ENCODE results near the gene ATP12A. TPM values are rescaled to one million over a fixed set of nuclear protein-coding genes. Genes with fewer than 3 reads are reported as not detected.

ATP12A gene
- total RNA-seq, 1 donor from 2014 or later: not detected

DNA sequence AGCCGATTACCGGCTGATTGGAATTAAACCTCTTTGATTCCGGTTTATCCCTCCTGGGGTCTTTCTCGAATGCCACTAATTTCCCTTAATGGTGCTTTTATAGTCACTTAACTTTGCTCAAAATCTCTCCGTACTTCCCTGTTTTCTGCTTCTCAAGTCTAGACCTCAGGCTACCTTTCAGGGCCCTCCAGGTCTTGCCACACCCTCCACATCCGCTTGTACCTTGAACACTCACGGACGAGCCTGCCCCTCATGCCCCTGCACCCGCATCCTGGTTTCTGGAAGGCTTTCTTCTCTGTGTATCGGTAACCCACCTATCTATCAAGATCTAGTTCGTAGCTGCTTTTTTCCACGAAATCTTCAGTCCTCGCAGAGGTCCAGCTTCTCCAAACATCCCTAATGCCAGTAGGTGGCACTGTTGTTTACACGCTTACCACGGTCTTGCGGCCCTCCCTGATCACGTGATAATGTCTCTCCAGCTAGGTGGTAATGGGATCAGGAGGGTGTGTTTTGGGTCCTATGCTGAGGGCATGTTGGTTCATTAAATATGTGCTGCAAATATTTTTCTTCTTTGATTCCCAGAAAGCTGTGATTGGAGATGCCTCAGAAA, 13.8 kb downstream of the ATP12A start:
- Mint-ChIP-seq H3K4me3 (ENCODE audit: unreplicated experiment) (no peak overlapping the region), H3K9me3 (ENCODE audit: low read depth) (no peaks in the 10 kb centered on the region), H3K4me1 (ENCODE audit: low read depth) (peaks cover 12% of the 10 kb centered on the region), H3K36me3 (ENCODE audit: low read depth) (no peaks in the 10 kb centered on the region), H3K27me3 (ENCODE audit: low read depth) (peaks cover 14% of the 10 kb centered on the region), H3K27ac (ENCODE audit: unreplicated experiment) (no peak overlapping the region)
- TF ChIP-seq, protein P1, sequence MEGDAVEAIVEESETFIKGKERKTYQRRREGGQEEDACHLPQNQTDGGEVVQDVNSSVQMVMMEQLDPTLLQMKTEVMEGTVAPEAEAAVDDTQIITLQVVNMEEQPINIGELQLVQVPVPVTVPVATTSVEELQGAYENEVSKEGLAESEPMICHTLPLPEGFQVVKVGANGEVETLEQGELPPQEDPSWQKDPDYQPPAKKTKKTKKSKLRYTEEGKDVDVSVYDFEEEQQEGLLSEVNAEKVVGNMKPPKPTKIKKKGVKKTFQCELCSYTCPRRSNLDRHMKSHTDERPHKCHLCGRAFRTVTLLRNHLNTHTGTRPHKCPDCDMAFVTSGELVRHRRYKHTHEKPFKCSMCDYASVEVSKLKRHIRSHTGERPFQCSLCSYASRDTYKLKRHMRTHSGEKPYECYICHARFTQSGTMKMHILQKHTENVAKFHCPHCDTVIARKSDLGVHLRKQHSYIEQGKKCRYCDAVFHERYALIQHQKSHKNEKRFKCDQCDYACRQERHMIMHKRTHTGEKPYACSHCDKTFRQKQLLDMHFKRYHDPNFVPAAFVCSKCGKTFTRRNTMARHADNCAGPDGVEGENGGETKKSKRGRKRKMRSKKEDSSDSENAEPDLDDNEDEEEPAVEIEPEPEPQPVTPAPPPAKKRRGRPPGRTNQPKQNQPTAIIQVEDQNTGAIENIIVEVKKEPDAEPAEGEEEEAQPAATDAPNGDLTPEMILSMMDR (IDR thresholded peaks at IDR 0.05): peak; percentile 73
- DNase-seq (ENCODE audit: low spot score): no peak

DNA sequence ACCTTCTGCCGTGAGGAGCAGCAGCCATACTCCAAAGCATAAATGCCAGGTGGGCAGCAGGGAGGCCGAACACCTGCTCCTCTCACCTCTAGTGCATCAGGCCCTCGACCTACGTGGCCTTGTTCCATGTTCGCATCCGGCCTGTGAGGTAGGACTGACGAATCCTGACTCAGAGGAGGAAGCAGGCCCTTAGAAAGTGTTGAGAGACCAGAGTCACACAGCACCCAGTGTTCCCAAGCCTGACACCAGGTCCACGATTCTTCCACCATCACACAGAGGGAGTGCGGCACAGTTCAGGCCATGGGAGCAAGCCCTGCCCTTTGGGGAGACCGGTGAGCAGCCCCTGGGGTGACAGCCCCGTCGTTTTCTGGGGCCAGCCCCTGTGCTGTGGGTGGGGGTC, 14.7 kb downstream of the ATP12A start:
- no peak for DNase-seq (ENCODE audit: low spot score)
- Mint-ChIP-seq H3K36me3 (ENCODE audit: low read depth) (no peaks in the 10 kb centered on the region), H3K27me3 (ENCODE audit: low read depth) (peaks cover 19% of the 10 kb centered on the region), H3K4me1 (ENCODE audit: low read depth) (peaks cover 12% of the 10 kb centered on the region), H3K9me3 (ENCODE audit: low read depth) (no peaks in the 10 kb centered on the region), H3K4me3 (ENCODE audit: unreplicated experiment) (no peak overlapping the region), H3K27ac (ENCODE audit: unreplicated experiment) (no peak overlapping the region)
- TF ChIP-seq, protein P1 (IDR thresholded peaks at IDR 0.05): no peak

DNA sequence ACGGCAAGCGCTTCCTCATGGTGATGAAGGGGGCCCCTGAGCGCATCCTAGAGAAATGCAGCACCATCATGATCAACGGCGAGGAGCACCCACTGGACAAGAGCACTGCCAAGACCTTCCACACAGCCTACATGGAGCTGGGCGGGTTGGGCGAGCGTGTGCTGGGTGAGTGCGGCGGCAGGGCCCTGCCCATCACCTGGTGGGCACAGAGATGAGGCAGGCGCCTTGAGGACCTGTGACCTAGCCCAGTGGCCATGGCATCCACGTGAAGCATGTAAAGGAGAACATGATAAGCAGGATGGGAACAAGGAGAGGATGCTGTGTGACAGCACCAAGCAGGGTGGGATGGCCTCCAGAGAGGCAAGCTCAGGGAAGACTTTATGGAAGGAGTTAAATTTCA, 18.5 kb downstream of the ATP12A start:
- Mint-ChIP-seq H3K36me3 (ENCODE audit: low read depth) (no peaks in the 10 kb centered on the region), H3K4me1 (ENCODE audit: low read depth) (no peaks in the 10 kb centered on the region)
- DNase-seq (ENCODE audit: low spot score): no peak

DNA sequence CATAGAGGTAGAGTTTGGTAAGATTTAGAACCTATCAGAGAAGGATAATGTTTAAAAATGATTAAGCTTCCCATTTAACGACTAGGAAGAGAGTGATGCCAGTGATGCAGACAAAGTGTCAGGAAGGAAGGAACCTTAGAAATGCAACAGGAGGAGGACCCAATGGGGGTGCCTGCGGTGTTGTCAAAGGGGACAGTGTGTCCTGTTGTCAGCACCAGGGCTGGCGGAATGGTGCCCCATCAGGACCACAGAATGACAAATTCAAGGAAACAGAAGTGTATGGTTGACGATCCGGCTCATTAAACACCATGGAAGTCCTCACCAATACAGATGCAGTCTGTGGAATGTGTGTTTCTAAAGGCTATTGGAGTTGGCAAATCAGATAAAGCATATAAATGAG, 19.3 kb downstream of the ATP12A start:
- no peaks in the 10 kb centered on the region for H3K36me3 Mint-ChIP-seq (ENCODE audit: low read depth)
- H3K4me1 Mint-ChIP-seq (ENCODE audit: low read depth): no peaks in the 10 kb centered on the region

More for the DNA sequence above, 18.5 kb downstream of the ATP12A start:
- TF ChIP-seq, protein P1 (IDR thresholded peaks at IDR 0.05): no peak
- Mint-ChIP-seq H3K27me3 (ENCODE audit: low read depth) (peaks cover 31% of the 10 kb centered on the region), H3K27ac (ENCODE audit: unreplicated experiment) (no peak overlapping the region), H3K4me3 (ENCODE audit: unreplicated experiment) (no peak overlapping the region), H3K9me3 (ENCODE audit: low read depth) (no peaks in the 10 kb centered on the region)

DNA sequence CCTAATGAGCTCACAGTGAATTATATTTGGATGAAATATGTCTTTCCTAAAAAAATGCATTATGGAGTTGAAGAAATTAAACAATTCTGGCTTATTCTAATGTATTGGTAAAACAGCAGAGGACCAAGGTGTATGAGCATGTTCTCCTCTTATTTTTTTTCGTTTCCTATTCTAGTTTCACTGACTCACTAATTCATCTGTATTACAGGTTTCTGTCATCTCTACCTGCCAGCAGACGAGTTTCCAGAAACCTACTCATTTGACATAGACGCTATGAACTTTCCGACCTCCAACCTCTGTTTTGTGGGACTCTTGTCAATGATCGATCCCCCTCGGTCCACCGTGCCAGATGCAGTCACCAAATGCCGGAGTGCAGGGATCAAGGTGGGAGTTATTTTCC, 20.3 kb downstream of the ATP12A start:
- no peak overlapping the region for H3K4me3 Mint-ChIP-seq (ENCODE audit: unreplicated experiment)

More for the DNA sequence above, 19.3 kb downstream of the ATP12A start:
- peaks cover 31% of the 10 kb centered on the region for H3K27me3 Mint-ChIP-seq (ENCODE audit: low read depth)
- H3K4me3 Mint-ChIP-seq (ENCODE audit: unreplicated experiment): no peak overlapping the region
- TF ChIP-seq, protein P1 (IDR thresholded peaks at IDR 0.05): no peak
- H3K27ac Mint-ChIP-seq (ENCODE audit: unreplicated experiment): no peak overlapping the region
- H3K9me3 Mint-ChIP-seq (ENCODE audit: low read depth): no peaks in the 10 kb centered on the region
- no peak for DNase-seq (ENCODE audit: low spot score)

More for the DNA sequence above, 20.3 kb downstream of the ATP12A start:
- no peaks in the 10 kb centered on the region for H3K4me1 Mint-ChIP-seq (ENCODE audit: low read depth)
- DNase-seq (ENCODE audit: low spot score): no peak
- no peaks in the 10 kb centered on the region for H3K36me3 Mint-ChIP-seq (ENCODE audit: low read depth)
- TF ChIP-seq, protein P1 (IDR thresholded peaks at IDR 0.05): no peak
- H3K9me3 Mint-ChIP-seq (ENCODE audit: low read depth): no peaks in the 10 kb centered on the region
- H3K27me3 Mint-ChIP-seq (ENCODE audit: low read depth): peaks cover 31% of the 10 kb centered on the region
- no peak overlapping the region for H3K27ac Mint-ChIP-seq (ENCODE audit: unreplicated experiment)

Measured in chondrocyte (in vitro differentiated cells).